HepG2 (cell line): Measurements from ENCODE around the gene EMP2. TPM values are rescaled to one million over a fixed set of nuclear protein-coding genes. Genes with fewer than 3 reads are reported as not detected.
A peak's percentile ranks its signal among the peaks of the same experiment; 100 is the strongest.

ENCODE experiments used
- CEBPB ChIP-seq: IDR thresholded peaks from 2 replicates; pipeline ENCODE4 v1.6.1; 2011; ENCODE audit warnings: low read depth, low read length, improper control_type of control experiment, borderline replicate concordance
- FOXA1 ChIP-seq, 2 experiments: fragments of 450-650 bp in 1 of 2; sonication (generic) in 1 of 2; formaldehyde crosslinking in 1 of 2; IDR thresholded peaks; 2 replicates each; pipeline versions ENCODE4 v1.4.0 to v1.6.1; 2016 to 2020; ENCODE audit warnings: missing genetic modification reagents in 1 of 2
- FOXA3 ChIP-seq: IDR thresholded peaks from 2 replicates; pipeline ENCODE4 v1.6.1; 2016; ENCODE audit warnings: missing genetic modification reagents, missing compliant biosample characterization
- HNF1A ChIP-seq, 2 experiments: sonication (generic) in 1 of 2; formaldehyde crosslinking in 1 of 2; IDR thresholded peaks; 2 replicates each; pipeline versions ENCODE4 v1.4.0 to v1.6.1; 2016 to 2020; ENCODE audit warnings: borderline replicate concordance in 1 of 2, low read depth in 1 of 2, mild to moderate bottlenecking in 1 of 2, missing genetic modification reagents in 1 of 2
- MTERF4 ChIP-seq: sonication (generic); formaldehyde crosslinking; IDR thresholded peaks from 2 replicates; pipeline ENCODE4 v1.8.0; 2023; ENCODE audit warnings: mild to moderate bottlenecking, missing genetic modification reagents
- PHF21A ChIP-seq: sonication (generic); formaldehyde crosslinking; IDR thresholded peaks from 2 replicates; pipeline ENCODE4 v1.5.0; 2020; ENCODE audit warnings: mild to moderate bottlenecking, missing genetic modification reagents
- RBM39 ChIP-seq: fragments of 200-400 bp; formaldehyde crosslinking; IDR thresholded peaks from one replicate; pipeline ENCODE4 v1.6.1; 2018; ENCODE audit warnings: antibody characterized with exemption, mild to moderate bottlenecking, low read depth, low read length; ENCODE audit not compliant: poor library complexity, severe bottlenecking
- RNF219 ChIP-seq: sonication (generic); formaldehyde crosslinking; IDR thresholded peaks from 2 replicates; pipeline ENCODE4 v1.5.0; 2020; ENCODE audit warnings: mild to moderate bottlenecking, missing genetic modification reagents
- SNAPC2 ChIP-seq: sonication (generic); formaldehyde crosslinking; IDR thresholded peaks from 2 replicates; pipeline ENCODE4 v1.8.1; 2022; ENCODE audit warnings: mild to moderate bottlenecking, missing genetic modification reagents
- SOX5 ChIP-seq: IDR thresholded peaks from 2 replicates; pipeline ENCODE4 v1.6.1; 2016; ENCODE audit warnings: borderline replicate concordance
- ZBTB1 ChIP-seq: sonication (generic); formaldehyde crosslinking; IDR thresholded peaks from 2 replicates; pipeline ENCODE4 v1.4.0; 2020; ENCODE audit warnings: missing genetic modification reagents, borderline replicate concordance
- ZNF136 ChIP-seq: sonication (generic); formaldehyde crosslinking; IDR thresholded peaks from 2 replicates; pipeline ENCODE4 v1.8.1; 2022; ENCODE audit warnings: low read depth, mild to moderate bottlenecking, moderate library complexity, missing genetic modification reagents
- ZNF510 ChIP-seq: sonication (generic); formaldehyde crosslinking; IDR thresholded peaks from 2 replicates; pipeline ENCODE4 v1.4.0; 2020; ENCODE audit warnings: low read depth, mild to moderate bottlenecking, missing genetic modification reagents
- ZSCAN21 ChIP-seq: sonication (generic); formaldehyde crosslinking; IDR thresholded peaks from 2 replicates; pipeline ENCODE4 v1.8.0; 2022; ENCODE audit warnings: mild to moderate bottlenecking, missing genetic modification reagents, moderate library complexity, borderline replicate concordance
- polyA plus RNA-seq, 8 experiments: library from polyadenylated mRNA; depleted of rRNA in 3 of 8; stranded (reverse) in 7 of 8; unstranded in 1 of 8; fragments of >200 nt; fragmentation: Illumina TruSeq in 4 of 8; extraction: Trizol in 4 of 8; gene quantifications; 2 replicates each; pipeline versions ENCODE4 v1.2.1 to v1.2.3, GENCODE V29; 2011 to 2016; ENCODE audit warnings: low read depth in 4 of 8, missing spikeins in 1 of 8, mixed read lengths in 1 of 8; ENCODE audit not compliant: insufficient read depth in 1 of 8
- total RNA-seq, 5 experiments: library from RNA; depleted of rRNA; stranded (reverse); fragments of >200 nt; fragmentation: Illumina TruSeq; extraction: Trizol; gene quantifications; 2 replicates each; pipeline ENCODE4 v1.2.3, GENCODE V29; 2016; ENCODE audit warnings: low read depth in 1 of 5
- TF ChIP-seq, protein P1 (sequence below): sonication (generic); formaldehyde crosslinking; IDR thresholded peaks from 2 replicates; pipeline ENCODE4 v1.4.0; 2020; ENCODE audit warnings: missing genetic modification reagents
- TF ChIP-seq, protein P2 (sequence below): sonication (generic); formaldehyde crosslinking; IDR thresholded peaks from 2 replicates; pipeline ENCODE4 v1.4.0; 2020; ENCODE audit warnings: missing genetic modification reagents, low read depth, mild to moderate bottlenecking, borderline replicate concordance

Gene EMP2
- total and polyA plus RNA-seq, 2 of the 13 experiments (the other 11 are each of a cell fraction or from before 2014, with no cell fraction given): 24.6 to 91.2 TPM

DNA sequence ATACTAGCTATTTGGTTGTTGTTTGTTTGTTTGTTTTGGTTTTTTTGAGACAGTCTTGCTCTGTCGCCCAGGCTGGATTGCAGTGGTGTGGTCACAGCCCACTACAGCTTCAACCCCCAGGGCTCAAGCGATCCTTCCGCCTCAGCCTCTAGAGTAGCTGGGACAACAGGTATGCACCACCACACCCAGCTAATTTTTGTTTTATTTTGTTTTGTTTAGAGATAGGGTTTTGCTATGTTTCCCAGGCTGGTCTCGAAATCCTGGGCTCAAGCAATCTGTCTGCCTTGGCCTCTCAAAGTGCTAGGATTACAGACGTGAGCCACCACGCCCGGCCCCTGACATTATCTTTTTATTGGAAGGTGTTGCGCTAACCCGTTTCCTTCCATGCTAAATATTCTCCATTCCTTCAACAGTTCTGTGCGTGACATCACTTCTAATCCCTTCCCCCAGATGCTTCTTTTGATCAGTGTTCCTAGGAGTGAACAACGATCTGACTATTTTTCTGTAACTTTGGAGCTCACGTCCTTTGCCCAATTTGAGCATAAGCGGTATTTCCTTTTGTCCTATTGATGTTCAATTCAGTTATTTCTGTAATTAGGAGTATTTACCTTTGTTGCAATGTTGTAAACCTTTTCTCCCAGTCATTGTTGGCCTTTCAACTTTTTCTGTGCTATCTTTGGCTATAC is 30.2 kb upstream of the EMP2 start (continued):
- TF ChIP-seq HNF1A (IDR thresholded peaks at IDR 0.05; ENCODE audit: low read depth) (0 out of 2 replicates have a peak, but pooled peaks have one; percentile 11), HNF1A (CRISPR knock-in tag; IDR thresholded peaks at IDR 0.05; ENCODE audit: borderline replicate concordance) (peak; percentile 58; the same call in 1 of the 2 replicates), ZNF136 (CRISPR knock-in tag) (peak; percentile 83; the same call in 1 of the 2 replicates), ZSCAN21 (CRISPR knock-in tag) (no peak), MTERF4 (no peak), SNAPC2 (CRISPR knock-in tag) (peak; percentile 85; the same call in 1 of the 2 replicates), FOXA3 (CRISPR knock-in tag) (peak; percentile 95), CEBPB (no peak; the same call in 1 of the 2 replicates), FOXA1 (IDR thresholded peaks at IDR 0.05) (peak; percentile 83), FOXA1 (CRISPR knock-in tag; IDR thresholded peaks at IDR 0.05) (peak; percentile 70), ZBTB1 (CRISPR knock-in tag) (no peak), RNF219 (CRISPR knock-in tag) (0 out of 2 replicates have a peak, but pooled peaks have one; percentile 43), PHF21A (CRISPR knock-in tag) (peak; percentile 83; the same call in 1 of the 2 replicates), RBM39 (no peak), ZNF510 (no peak), SOX5 (CRISPR knock-in tag) (peak; percentile 99)
- TF ChIP-seq, protein P1, sequence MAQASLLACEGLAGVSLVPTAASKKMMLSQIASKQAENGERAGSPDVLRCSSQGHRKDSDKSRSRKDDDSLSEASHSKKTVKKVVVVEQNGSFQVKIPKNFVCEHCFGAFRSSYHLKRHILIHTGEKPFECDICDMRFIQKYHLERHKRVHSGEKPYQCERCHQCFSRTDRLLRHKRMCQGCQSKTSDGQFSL (CRISPR knock-in tag): no peak
- TF ChIP-seq, protein P2, sequence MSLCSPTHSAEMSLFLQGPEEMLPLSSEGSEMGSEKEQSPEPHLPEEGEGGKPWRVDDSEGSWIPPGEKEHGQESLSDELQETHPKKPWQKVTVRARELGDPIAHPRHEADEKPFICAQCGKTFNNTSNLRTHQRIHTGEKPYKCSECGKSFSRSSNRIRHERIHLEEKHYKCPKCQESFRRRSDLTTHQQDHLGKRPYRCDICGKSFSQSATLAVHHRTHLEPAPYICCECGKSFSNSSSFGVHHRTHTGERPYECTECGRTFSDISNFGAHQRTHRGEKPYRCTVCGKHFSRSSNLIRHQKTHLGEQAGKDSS (CRISPR knock-in tag): no peak
